ENCODE measurements around the gene BRSK1.

BRSK1 gene

GRCh38 chr19:55289117-55289796 lies 5.5 kb downstream of the BRSK1 start:
- DNase-seq (ENCODE audit: low spot score) (no peak), ATAC-seq (ENCODE audit: low read depth) (no peak)
- H3K9me3 ChIP-seq (ENCODE audit: severe bottlenecking) = no peaks in the 10 kb centered on the region
- H3K27ac ChIP-seq (ENCODE audit: poor library complexity, severe bottlenecking) = no peak overlapping the region
- peaks cover 14% of the 10 kb centered on the region for H3K36me3 ChIP-seq (ENCODE audit: low read depth)
- no peak overlapping the region for H3K4me3 ChIP-seq (ENCODE audit: severe bottlenecking)
- H3K27me3 ChIP-seq (ENCODE audit: insufficient read depth, poor library complexity, severe bottlenecking) = no peaks in the 10 kb centered on the region
- H3K4me1 ChIP-seq (ENCODE audit: insufficient read depth, poor library complexity, severe bottlenecking) = no peaks in the 10 kb centered on the region
- TF ChIP-seq, protein P1, sequence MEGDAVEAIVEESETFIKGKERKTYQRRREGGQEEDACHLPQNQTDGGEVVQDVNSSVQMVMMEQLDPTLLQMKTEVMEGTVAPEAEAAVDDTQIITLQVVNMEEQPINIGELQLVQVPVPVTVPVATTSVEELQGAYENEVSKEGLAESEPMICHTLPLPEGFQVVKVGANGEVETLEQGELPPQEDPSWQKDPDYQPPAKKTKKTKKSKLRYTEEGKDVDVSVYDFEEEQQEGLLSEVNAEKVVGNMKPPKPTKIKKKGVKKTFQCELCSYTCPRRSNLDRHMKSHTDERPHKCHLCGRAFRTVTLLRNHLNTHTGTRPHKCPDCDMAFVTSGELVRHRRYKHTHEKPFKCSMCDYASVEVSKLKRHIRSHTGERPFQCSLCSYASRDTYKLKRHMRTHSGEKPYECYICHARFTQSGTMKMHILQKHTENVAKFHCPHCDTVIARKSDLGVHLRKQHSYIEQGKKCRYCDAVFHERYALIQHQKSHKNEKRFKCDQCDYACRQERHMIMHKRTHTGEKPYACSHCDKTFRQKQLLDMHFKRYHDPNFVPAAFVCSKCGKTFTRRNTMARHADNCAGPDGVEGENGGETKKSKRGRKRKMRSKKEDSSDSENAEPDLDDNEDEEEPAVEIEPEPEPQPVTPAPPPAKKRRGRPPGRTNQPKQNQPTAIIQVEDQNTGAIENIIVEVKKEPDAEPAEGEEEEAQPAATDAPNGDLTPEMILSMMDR (IDR thresholded peaks at IDR 0.05; ENCODE audit: poor library complexity, severe bottlenecking) = no peak

- H3K4me3 ChIP-seq (ENCODE audit: severe bottlenecking) = no peak overlapping the region
- TF ChIP-seq, protein P1 (IDR thresholded peaks at IDR 0.05; ENCODE audit: poor library complexity, severe bottlenecking) = no peak
- H3K36me3 ChIP-seq (ENCODE audit: low read depth) = peaks cover 5% of the 10 kb centered on the region; the same call in 1 of the 2 replicates
- H3K9me3 ChIP-seq (ENCODE audit: severe bottlenecking) = no peaks in the 10 kb centered on the region
- H3K27me3 ChIP-seq (ENCODE audit: insufficient read depth, poor library complexity, severe bottlenecking) = no peaks in the 10 kb centered on the region
- ATAC-seq (ENCODE audit: low read depth) (no peak), DNase-seq (ENCODE audit: low spot score) (no peak)
- no peaks in the 10 kb centered on the region for H3K4me1 ChIP-seq (ENCODE audit: insufficient read depth, poor library complexity, severe bottlenecking)
- no peak overlapping the region for H3K27ac ChIP-seq (ENCODE audit: poor library complexity, severe bottlenecking)
Observed at GRCh38 chr19:55297267-55297666, 13.5 kb downstream of the BRSK1 start.

GRCh38 chr19:55299991-55300390 lies 16.2 kb downstream of the BRSK1 start:
- TF ChIP-seq, protein P1 (IDR thresholded peaks at IDR 0.05; ENCODE audit: poor library complexity, severe bottlenecking) = no peak
- no peaks in the 10 kb centered on the region for H3K27me3 ChIP-seq (ENCODE audit: insufficient read depth, poor library complexity, severe bottlenecking)
- no peak overlapping the region for H3K27ac ChIP-seq (ENCODE audit: poor library complexity, severe bottlenecking)
- H3K4me3 ChIP-seq (ENCODE audit: severe bottlenecking) = no peak overlapping the region
- no peaks in the 10 kb centered on the region for H3K4me1 ChIP-seq (ENCODE audit: insufficient read depth, poor library complexity, severe bottlenecking)
- DNase-seq (ENCODE audit: low spot score) (no peak), ATAC-seq (ENCODE audit: low read depth) (no peak)
- peaks cover 5% of the 10 kb centered on the region; the same call in 1 of the 2 replicates for H3K36me3 ChIP-seq (ENCODE audit: low read depth)
- H3K9me3 ChIP-seq (ENCODE audit: severe bottlenecking) = no peaks in the 10 kb centered on the region

- H3K27ac ChIP-seq (ENCODE audit: poor library complexity, severe bottlenecking) = no peak overlapping the region
- TF ChIP-seq, protein P1 (IDR thresholded peaks at IDR 0.05; ENCODE audit: poor library complexity, severe bottlenecking) = no peak
- ATAC-seq (ENCODE audit: low read depth) (no peak), DNase-seq (ENCODE audit: low spot score) (no peak)
- no peaks in the 10 kb centered on the region for H3K4me1 ChIP-seq (ENCODE audit: insufficient read depth, poor library complexity, severe bottlenecking)
- H3K36me3 ChIP-seq (ENCODE audit: low read depth) = peaks cover 10% of the 10 kb centered on the region
- H3K9me3 ChIP-seq (ENCODE audit: severe bottlenecking) = no peaks in the 10 kb centered on the region
- H3K27me3 ChIP-seq (ENCODE audit: insufficient read depth, poor library complexity, severe bottlenecking) = no peaks in the 10 kb centered on the region
- H3K4me3 ChIP-seq (ENCODE audit: severe bottlenecking) = no peak overlapping the region
Observed at GRCh38 chr19:55300886-55301458, 17.2 kb downstream of the BRSK1 start.
